HG02759 (cell line): ENCODE data around the gene CCDC138.
"Not testable (repeated sequence)": the region's sequence is repeated elsewhere in the genome, so short reads cannot be mapped to it uniquely, and the experiment has no call there.

Experiments
- ATAC-seq: cut with Tn5 transposase; IDR thresholded peaks from one replicate; pipeline ENCODE4 v1.9.1; 2021; ENCODE audit warnings: mild to moderate bottlenecking, moderate library complexity; ENCODE audit not compliant: unreplicated experiment

CCDC138 gene, protein sequence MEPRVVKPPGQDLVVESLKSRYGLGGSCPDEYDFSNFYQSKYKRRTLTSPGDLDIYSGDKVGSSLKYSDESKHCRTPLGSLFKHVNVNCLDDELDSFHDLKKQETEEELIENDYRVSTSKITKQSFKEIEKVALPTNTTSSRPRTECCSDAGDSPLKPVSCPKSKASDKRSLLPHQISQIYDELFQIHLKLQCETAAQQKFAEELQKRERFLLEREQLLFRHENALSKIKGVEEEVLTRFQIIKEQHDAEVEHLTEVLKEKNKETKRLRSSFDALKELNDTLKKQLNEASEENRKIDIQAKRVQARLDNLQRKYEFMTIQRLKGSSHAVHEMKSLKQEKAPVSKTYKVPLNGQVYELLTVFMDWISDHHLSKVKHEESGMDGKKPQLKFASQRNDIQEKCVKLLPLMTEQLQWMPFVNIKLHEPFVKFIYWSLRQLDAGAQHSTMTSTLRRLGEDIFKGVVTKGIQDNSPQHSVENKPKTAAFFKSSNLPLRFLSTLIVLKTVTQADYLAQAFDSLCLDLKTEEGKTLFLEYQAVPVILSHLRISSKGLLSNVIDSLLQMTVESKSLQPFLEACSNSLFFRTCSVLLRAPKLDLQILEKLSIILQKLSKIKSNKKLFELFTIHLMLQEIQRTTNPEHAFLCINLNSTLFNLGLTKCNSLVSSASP

DNA sequence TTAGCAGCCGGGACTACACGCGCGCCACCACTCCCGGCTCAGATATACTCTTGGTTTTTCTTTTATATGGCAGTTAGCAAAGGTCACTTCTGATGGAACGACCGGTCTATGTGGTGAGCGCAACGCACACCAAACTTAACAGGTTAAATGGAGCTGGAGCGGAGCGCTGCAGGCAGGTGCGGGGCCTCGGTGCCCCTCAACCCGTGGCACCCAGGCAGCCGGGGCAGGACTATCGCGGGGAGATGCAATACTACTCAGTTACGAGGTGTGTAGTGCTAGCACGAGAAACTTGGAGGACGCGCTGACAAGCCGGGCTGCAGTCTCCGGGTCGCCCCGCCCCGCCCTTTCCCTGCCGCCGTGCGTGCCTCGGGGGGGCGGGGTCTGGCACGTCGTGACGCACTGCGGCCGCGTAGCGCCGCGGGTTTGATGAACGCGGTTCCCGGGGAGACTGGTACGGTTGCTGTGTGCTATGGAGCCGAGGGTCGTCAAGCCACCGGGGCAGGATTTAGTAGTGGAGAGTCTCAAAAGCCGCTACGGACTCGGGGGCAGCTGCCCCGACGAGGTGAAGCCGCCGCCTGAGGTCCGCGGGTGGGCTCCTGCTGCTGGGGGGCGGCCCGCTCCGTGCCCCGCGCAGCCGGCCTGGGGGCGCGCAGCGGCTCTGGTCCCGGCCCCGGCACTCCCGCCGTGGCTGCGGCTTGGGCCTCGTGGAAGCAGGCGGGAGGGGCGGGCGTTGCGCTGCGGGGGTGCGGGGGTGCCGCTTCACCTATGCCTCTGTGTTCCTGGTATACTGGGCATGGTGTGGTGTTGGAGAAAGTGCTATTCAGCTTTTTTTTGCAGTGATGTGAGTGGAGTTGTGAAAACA, at the start of gene CCDC138:
TSS of gene CCDC138 (plus strand) at position 418 of the 862 bp plus-strand sequence. CDS start at position 470, 52 bp downstream.
- ATAC-seq, result peak; percentile 97

DNA sequence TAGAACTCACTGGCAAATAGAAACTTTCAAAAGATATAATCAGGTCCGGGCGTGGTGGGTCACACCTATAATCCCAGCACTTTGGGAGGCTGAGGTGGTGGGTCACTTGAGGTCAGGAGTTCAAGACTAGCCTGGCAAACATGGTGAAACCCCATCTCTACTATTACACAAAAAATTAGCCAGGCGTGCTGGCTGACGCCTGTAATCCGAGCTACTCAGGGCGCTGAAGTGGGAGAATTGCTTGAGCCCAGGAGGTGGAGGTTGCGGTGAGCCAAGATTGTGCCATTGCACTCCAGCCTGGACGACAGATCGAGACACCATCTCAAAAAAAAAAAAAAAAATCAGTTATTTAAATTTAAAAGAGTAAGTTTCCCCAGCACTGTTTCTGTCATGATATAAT, 28.6 kb upstream of the CCDC138 start:
- not testable (repeated sequence) for ATAC-seq

DNA sequence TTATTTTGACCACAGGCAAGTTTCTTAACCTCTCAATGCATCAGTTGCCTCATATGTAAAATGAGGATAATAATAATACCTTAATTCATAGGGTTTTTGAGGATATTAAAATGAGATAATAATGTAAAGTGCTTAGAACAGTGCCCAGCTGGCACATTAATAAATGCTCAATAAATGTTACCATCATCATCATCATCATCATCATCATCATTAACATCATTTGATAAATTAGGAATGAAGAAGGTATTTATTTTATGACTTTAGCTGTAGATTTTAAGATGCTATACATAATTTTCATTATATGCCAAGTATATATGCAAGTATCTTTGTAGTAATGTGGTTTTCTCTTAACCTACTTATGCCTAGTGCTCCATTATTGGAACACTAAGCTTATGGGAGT, 24.0 kb upstream of the CCDC138 start:
- not testable (repeated sequence) for ATAC-seq

- not testable (repeated sequence) for ATAC-seq
Observed at GRCh38 chr2:108766671-108767070, 19.9 kb upstream of the CCDC138 start.

DNA sequence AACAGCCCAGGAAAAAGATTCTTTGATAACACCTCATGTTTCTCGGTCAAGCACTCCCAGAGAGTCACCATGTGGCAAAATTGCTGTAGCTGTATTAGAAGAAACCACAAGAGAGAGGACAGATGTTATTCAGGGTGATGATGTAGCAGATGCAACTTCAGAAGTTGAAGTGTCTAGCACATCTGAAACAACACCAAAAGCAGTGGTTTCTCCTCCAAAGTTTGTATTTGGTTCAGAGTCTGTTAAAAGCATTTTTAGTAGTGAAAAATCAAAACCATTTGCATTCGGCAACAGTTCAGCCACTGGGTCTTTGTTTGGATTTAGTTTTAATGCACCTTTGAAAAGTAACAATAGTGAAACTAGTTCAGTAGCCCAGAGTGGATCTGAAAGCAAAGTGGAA, 18.7 kb upstream of the CCDC138 start:
- not testable (repeated sequence) for ATAC-seq

DNA sequence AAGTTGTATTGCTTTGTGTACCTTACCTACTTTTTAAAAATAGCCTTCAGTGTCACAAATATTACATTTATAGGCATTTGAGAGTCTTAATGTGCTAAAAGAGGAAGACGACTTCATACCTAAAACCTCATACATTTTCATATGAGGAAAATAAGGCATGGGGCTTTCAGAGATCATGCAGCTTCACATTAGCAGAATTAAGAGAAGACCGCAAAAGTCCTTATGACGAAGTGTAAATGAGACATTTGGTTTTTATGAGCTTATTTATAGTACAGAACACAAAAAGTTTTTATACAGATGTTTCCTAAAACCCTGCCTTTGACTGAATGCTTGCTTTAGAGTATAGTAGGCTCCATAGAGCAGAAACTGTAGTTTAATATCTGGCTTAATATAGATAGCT, 10.1 kb upstream of the CCDC138 start:
- ATAC-seq, result peak; percentile 87

GRCh38 chr2:108778857-108779256, 7.7 kb upstream of the CCDC138 start:
- no peak for ATAC-seq

GRCh38 chr2:108786008-108786353, 590 bp upstream of the CCDC138 start:
- no peak for ATAC-seq

DNA sequence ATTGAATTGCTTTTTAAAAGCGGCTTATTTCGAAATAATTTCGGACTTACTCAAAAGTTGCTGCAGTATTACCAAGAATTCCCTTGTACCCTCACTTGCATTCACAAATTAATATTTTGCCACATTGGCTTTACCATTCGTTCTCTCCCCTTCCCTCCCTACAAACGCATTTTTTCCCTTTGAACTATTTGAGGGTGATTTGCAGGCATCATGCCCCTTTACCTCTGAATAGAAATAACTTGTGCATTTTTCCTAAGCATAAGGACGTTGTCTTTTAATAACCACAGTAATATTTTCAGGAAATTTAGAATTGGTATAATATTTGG, 608 bp downstream of the CCDC138 start:
- ATAC-seq, result no peak

GRCh38 chr2:108803045-108803736, 16.6 kb downstream of the CCDC138 start:
- ATAC-seq, result no peak

- no peak for ATAC-seq
Observed at GRCh38 chr2:108805032-108805431, 18.5 kb downstream of the CCDC138 start.

GRCh38 chr2:108805782-108806181, 19.2 kb downstream of the CCDC138 start:
- ATAC-seq, result no peak

GRCh38 chr2:108806371-108807113, 20.0 kb downstream of the CCDC138 start:
- ATAC-seq, result no peak

- no peak for ATAC-seq
Observed at GRCh38 chr2:108809936-108810335, 23.4 kb downstream of the CCDC138 start.

GRCh38 chr2:108810993-108811957, 24.7 kb downstream of the CCDC138 start:
- no peak for ATAC-seq

GRCh38 chr2:108813732-108814131, 27.2 kb downstream of the CCDC138 start:
- ATAC-seq, result no peak

DNA sequence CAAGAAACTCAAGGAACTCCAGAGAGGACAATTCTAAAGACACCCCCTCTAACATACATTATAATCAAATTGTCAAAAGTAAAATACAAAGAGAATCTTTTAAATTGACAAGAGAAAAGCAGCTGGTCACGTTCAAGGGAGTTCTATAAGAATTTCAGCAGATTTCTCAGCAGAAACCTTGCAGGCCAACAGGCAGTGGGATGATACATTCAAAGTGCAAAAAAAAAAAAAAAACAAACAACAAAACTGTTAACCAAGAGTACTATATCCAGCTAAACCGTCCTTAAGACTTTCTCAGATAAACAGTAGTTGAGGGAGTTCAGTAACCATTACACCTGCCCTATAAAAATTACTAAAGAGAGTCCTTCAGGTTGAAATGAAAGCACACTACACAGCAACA, 33.9 kb downstream of the CCDC138 start:
- no peak for ATAC-seq

DNA sequence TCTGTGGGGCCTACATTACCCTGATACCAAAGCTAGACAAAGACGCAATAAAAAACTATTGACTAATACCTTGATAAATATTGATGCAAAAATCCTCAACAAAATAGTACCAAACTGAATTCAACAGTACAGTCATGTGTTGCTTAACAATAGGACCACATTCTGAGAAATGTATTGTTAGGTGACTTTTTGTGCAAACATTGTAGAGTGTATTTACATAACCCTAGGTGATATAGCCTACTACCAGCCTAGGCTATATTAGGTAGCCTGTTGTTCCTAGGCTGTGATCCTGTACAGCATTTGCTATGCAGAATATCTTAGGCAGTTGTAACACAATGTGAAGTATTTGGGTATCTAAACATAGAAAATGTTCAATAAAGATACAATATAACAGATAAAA, 36.7 kb downstream of the CCDC138 start:
- ATAC-seq, result no peak
